Frontal cortex (tissue), 4 donors: Measurements from ENCODE around the gene CYTH2. TPM values are rescaled to one million over a fixed set of nuclear protein-coding genes. Genes with fewer than 3 reads are reported as not detected.

Experiments
- DNase-seq, 2 donors: peaks; one replicate each; pipeline ENCODE4 v3.0.0; 2012; ENCODE audit warnings: low spot score in 2 of 2
- FAIRE-seq: peaks from 2 replicates; lab custom pipeline; 2012; peaks lifted over from hg19 to GRCh38; lab: Jason Lieb, UNC
- total RNA-seq: library from RNA; depleted of rRNA; stranded (reverse); fragments of >200 nt; gene quantifications from one replicate; pipeline ENCODE4 v1.2.3, GENCODE V29; 2014
- donor health status: control.
- donor health status: control.
- donor health status: control.

CYTH2 gene, protein sequence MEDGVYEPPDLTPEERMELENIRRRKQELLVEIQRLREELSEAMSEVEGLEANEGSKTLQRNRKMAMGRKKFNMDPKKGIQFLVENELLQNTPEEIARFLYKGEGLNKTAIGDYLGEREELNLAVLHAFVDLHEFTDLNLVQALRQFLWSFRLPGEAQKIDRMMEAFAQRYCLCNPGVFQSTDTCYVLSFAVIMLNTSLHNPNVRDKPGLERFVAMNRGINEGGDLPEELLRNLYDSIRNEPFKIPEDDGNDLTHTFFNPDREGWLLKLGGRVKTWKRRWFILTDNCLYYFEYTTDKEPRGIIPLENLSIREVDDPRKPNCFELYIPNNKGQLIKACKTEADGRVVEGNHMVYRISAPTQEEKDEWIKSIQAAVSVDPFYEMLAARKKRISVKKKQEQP
- 78.3 TPM for total RNA-seq

DNA sequence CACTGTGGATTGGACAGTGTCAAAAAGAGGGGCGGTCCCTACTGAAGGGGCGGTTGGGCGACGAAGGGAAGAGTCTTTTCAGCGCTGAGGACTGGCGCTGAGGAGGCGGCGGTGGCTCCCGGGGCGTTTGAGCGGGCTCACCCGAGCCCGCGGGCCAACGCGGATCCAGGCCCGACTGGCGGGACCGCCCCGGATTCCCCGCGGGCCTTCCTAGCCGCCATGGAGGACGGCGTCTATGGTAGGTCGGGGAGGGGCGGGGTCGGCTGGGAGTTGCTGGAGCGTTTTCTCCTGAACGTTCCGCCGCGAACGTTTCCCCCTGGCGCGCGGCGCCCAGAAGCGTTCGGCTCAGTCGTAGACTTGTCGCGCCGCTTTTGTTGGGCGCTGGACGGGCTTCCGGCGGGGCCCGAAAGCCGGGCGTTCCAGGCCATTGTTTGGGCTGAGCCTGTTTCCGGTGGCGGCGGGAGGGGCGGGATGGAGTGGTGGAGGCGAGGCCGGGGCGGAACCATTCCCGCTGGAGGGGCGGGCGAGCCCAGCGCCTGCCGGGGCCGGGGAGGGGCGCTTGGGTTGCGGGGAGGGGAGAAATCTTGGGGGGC, at the start of gene CYTH2:
TSS of gene CYTH2 (plus strand) at position 81 of the 593 bp plus-strand sequence. CDS start at position 220, 139 bp downstream.
- DNase-seq (peak; percentile 77 to 79), FAIRE-seq (no peak)

GRCh38 chr19:48421548-48421947, 47.6 kb upstream of the CYTH2 start:
- DNase-seq (no peak), FAIRE-seq (no peak)

- FAIRE-seq = no peak
- no peak for DNase-seq
These were observed 44.4 kb upstream of the CYTH2 start for GRCh38 chr19:48424694-48425219.

GRCh38 chr19:48428670-48429069, 40.5 kb upstream of the CYTH2 start:
- no peak for DNase-seq
- no peak for FAIRE-seq

DNA sequence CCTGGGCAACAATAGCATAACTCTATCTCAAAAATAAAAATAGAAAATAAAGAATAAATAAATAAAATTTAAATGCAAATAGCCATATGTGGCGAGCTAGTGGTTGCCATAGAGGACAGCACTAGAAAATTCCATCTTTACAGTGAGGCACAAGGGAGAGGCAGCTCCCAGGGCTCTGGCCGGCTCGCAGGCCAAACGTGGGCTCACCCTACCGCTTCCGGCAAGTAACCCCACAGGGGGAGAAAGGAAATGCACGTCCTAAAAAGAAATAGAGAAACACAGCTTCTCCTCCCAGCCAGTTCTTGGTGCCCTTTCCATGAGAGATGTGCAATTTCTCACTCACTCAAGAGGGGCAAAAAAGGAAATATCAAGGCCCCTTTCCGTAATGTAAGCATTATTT, 35.8 kb upstream of the CYTH2 start:
- DNase-seq (no peak), FAIRE-seq (no peak)

GRCh38 chr19:48436586-48436985, 32.6 kb upstream of the CYTH2 start:
- DNase-seq (no peak), FAIRE-seq (no peak)

- DNase-seq (no peak), FAIRE-seq (no peak)
These were observed 27.7 kb upstream of the CYTH2 start for GRCh38 chr19:48441360-48442050.

- DNase-seq = no peak
- no peak for FAIRE-seq
These were observed 26.8 kb upstream of the CYTH2 start for GRCh38 chr19:48442116-48443035.

- FAIRE-seq = no peak
- DNase-seq = peak; percentile 58 to 65
These were observed 25.9 kb upstream of the CYTH2 start for GRCh38 chr19:48443256-48443655.

DNA sequence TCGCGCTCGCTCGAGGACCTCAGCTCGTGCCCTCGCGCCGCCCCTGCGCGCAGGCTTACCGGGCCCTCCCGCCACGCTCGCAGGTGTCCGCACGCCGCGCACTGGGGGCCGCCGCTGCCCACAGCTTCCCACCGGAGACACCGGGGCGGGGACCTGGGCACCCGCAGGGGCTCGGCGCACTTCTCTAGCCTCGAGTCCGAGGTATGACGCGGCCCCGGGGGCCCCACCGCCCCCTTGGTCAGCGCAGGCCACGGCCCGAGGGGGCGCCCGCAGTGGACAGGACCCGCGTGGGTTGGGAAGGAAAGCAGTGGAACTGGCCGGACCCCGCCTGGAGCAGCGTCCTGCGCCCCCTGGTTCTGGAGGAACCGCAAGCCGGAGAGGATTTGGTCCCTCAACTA, 25.4 kb upstream of the CYTH2 start:
- FAIRE-seq (no peak), DNase-seq (no peak)

- no peak for DNase-seq
- FAIRE-seq = no peak
These were observed 24.8 kb upstream of the CYTH2 start for GRCh38 chr19:48444129-48444935.

GRCh38 chr19:48444936-48445200, 24.3 kb upstream of the CYTH2 start:
- DNase-seq = no peak

GRCh38 chr19:48445256-48445605, 23.9 kb upstream of the CYTH2 start:
- FAIRE-seq (no peak), DNase-seq (peak; percentile 79 to 84)

More at GRCh38 chr19:48444936-48445200, 24.3 kb upstream of the CYTH2 start:
- no peak for FAIRE-seq

DNA sequence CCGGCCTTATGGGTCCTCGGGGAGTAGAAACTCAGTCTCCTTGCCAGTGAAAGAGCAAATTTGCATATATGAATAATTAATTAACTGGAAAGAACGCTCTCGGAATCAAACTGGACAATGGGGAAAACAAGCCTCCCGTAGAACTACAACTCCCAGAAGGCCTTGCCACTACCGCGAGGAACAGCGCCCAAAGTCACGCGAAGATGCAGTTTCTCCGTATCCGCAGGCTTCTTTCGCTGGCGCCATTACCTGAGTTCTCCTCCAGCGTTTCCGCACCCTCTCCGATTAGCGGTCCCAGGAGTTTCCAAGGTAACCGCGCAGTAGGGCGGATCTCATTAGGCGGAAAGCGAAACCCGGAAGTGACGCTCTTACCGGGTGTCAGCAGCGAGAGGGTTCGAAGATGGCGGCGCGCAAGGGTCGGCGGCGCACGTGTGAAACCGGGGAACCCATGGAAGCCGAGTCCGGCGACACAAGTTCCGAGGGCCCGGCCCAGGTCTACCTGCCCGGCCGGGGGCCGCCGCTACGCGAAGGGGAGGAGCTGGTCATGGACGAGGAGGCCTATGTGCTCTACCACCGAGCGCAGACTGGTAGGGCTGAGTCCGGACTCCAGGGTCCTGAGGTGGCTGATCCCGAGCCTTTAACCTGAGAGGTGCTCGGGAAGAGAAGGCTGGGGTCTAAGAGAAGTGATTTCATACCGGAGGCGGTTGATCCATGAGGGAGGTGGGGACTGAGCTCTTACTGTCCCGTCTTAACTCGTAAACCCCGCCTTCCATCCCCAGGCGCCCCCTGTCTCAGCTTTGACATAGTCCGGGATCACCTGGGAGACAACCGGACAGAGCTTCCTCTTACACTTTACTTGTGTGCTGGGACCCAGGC, 23.3 kb upstream of the CYTH2 start, which contains the start of gene GRWD1:
TSS of gene GRWD1 (plus strand) at position 378 of the 876 bp plus-strand sequence. CDS start at position 401, 23 bp downstream.
- no peak for FAIRE-seq
- DNase-seq = peak; percentile 93

GRCh38 chr19:48446579-48446978, 22.6 kb upstream of the CYTH2 start:
- no peak for FAIRE-seq
- no peak for DNase-seq

- FAIRE-seq = no peak
- DNase-seq = no peak
These were observed 20.6 kb upstream of the CYTH2 start for GRCh38 chr19:48448563-48448962.

DNA sequence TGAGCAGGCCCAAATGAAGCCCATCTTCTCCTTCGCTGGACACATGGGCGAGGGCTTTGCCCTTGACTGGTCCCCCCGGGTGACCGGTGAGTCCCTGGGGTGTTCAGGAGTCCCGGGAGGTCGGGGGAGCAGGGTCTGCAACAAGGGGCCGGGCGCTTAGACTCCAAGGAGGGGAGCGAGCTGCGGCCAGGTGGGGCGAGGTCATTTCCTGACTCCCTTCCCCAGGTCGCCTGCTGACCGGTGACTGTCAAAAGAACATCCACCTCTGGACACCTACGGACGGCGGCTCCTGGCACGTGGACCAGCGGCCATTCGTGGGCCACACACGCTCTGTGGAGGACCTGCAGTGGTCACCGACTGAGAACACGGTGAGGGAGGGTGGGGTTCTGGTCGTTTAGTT, 18.7 kb upstream of the CYTH2 start:
- FAIRE-seq = no peak
- no peak for DNase-seq

GRCh38 chr19:48450863-48451262, 18.3 kb upstream of the CYTH2 start:
- DNase-seq = no peak
- no peak for FAIRE-seq
